Jurkat, Clone E6-1 (cell line): Measurements from ENCODE around the gene KRTAP27-1.

Experiments used
- DNase-seq: peaks from one replicate; pipeline ENCODE4 v3.0.0-alpha.2; 2011; ENCODE audit warnings: low read depth, low spot score
- H3K4me3 ChIP-seq: 2 replicates; pipeline ENCODE4 v1.5.1; 2011; ENCODE audit warnings: mild to moderate bottlenecking, low read length, control low read depth, moderate library complexity

The KRTAP27-1 gene

DNA sequence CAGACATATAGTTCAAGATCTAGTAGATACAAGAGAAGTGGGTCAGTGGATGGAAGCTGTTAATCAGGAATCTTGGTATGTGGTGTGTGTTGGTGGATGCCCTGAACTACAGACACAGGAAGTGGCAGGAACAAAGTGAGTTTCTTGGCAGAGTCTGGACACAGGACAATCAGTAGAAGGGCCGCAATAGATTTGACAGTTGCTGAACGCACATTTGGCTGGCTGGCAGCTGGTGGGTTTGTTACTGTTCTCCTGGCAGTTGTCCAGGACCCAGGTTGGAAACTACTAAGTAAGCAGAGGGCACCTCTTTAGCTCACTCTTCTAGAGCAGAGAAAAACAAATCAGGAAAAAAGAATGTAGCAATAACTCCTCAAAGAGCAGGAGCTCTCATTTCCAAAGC is 30.6 kb downstream of the KRTAP27-1 start:
- no peak for DNase-seq
- H3K4me3 ChIP-seq = no peak overlapping the region

DNA sequence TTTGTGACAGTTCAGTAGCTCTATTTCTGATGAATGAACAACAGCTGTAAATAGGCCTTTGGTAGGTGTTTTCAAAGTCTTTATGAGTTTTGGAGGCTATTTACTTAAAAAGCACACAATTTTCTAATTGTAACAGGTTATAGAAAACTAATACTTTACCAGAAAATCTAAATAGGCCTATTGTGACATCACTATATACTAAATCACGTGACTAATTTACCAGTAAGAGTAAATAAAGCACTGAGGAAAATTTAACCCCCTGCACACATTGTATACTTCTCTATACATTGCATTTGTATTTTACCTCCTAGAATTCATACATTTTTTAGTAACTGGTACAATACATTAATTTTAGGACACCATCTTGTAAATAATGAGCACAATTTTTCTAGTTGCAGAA is 32.4 kb downstream of the KRTAP27-1 start:
- no peak overlapping the region for H3K4me3 ChIP-seq
- DNase-seq = no peak

DNA sequence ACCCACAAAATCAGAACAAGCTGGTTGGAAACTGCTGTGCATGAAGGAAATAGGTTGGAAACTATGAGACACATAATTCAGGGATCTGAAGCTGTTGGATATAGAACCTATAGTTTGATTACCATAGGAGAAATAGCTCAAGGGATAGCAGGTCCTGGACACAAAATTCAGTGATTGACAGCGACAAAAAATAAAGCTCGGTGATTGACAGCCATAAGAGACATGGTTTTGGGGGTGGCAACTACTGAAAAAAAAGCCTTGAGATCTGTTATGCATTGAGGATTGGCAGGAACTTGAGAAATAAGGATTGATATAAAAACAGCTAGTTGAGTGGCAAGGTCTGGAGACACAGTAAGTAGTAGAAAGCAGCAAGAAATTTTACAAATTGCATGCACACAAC is 48.3 kb downstream of the KRTAP27-1 start, which contains the start of gene KRTAP25-1:
Gene KRTAP25-1, minus strand, starts transcription at position 300 of the 400 bp plus-strand sequence. Its CDS starts 24 bp downstream, at position 276.
- no peak for DNase-seq
- H3K4me3 ChIP-seq = no peak within 1 kb of the TSS
